ENCODE results near the gene CYB5R3.
"Not testable (repeated sequence)": the region's sequence is repeated elsewhere in the genome, so short reads cannot be mapped to it uniquely, and the experiment has no call there.

Gene CYB5R3

DNA sequence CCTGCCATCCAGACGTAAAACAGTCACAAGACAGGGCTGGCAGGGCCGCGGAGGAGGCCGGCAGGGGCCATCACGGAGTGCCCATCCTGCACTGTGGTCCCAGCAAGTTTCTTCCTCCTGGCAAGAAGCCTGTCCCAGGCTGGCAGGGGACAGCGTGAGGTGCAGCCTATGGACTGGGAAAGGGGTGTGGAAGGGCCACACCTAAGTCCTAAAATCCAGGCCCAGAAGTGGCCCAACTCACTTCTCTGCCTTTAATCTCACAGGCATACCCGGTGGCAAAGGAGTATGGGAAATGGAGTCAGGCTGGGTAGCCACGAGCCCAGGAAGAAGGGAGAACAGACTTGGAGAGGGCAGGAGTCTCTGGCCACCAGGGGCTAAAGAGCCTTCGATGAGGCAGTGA, 78.6 kb downstream of the CYB5R3 start:
- DNase-seq (ENCODE audit: low read depth in 2 of 2), result not testable (repeated sequence)

DNA sequence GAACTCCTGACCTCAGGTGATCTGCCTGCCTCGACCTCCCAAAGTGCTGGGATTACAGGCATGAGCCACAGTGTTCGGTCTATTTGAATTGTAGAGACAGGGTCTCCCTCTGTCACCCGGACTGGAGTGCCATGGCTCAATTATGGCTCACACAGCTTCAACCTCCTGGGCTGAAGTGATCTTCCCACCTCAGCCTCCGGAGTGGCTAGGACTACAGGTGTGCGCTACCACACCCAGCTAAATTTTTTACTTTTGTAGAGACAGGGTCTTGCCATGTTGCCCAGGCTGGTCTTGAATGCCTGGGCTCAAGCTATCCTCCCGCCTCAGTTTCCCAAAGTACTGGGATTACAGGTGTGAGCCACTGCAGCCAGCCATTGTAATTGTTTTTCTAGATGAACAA, 81.2 kb downstream of the CYB5R3 start:
- not testable (repeated sequence) for DNase-seq (ENCODE audit: low read depth in 2 of 2)
